K562 (cell line): ENCODE measurements around the gene NALCN. TPM values are rescaled to one million over a fixed set of nuclear protein-coding genes. Genes with fewer than 3 reads are reported as not detected.

Experiments
- ATAC-seq: fragments of 200-7000 bp; cut with Tn5 transposase; 3 replicates; pipeline ENCODE4 v1.9.1; 2020; ENCODE audit warnings: moderate library complexity
- BruUV-seq: library from RNA; stranded (reverse); fragments of 400-500 nt; replicated peaks from 2 replicates; lab custom pipeline; 2021; lab: Mats Ljungman, UMichigan
- CTCF ChIA-PET: fragments of 300-600 bp; formaldehyde crosslinking; extraction: SDS; loops from one replicate; lab custom pipeline; 2021; ENCODE audit warnings: low intra/inter-chr PET ratio; lab: Yijun Ruan, JAX
- POLR2A ChIA-PET: fragments of 300-600, 350-650 bp; sonication (Branson Sonifier 250); formaldehyde crosslinking; extraction: SDS; loops from one replicate; lab custom pipeline; 2021; ENCODE audit warnings: antibody characterized with exemption, inconsistent platforms; lab: Yijun Ruan, JAX
- DNase-seq, 4 experiments: peaks; one replicate each; pipeline versions ENCODE4 v3.0.0 to v3.0.0-alpha.2; 2011 to 2018; ENCODE audit warnings: low spot score in 3 of 4, mixed read lengths in 3 of 4; ENCODE audit errors: extremely low read depth in 1 of 4
- FAIRE-seq: peaks from 2 replicates; lab custom pipeline; 2011; peaks lifted over from hg19 to GRCh38; lab: Jason Lieb, UNC
- H2AFZ ChIP-seq: 2 replicates; pipeline ENCODE4 v1.6.0; 2011; ENCODE audit warnings: low read depth, low read length, control low read depth, inconsistent platforms
- H3K27ac ChIP-seq: fragments of 200-600 bp; 3 replicates; pipeline ENCODE4 v1.8.0; 2011; ENCODE audit warnings: low read depth, mild to moderate bottlenecking, control low read depth, inconsistent platforms, low read length, moderate library complexity, mixed read lengths; ENCODE audit errors: extremely low read depth
- H3K27me3 ChIP-seq, 2 experiments: fragments of 300-600 bp in 1 of 2; 2 replicates in 1 of 2; 3 replicates in 1 of 2; pipeline versions ENCODE4 v1.6.0 to v1.8.0; 2011; ENCODE audit warnings: inconsistent platforms in 2 of 2, low read length in 2 of 2, mild to moderate bottlenecking in 1 of 2, mixed read lengths in 1 of 2, moderate library complexity in 1 of 2; ENCODE audit not compliant: control insufficient read depth in 2 of 2, insufficient read depth in 2 of 2
- H3K36me3 ChIP-seq: fragments of 300-600 bp; 3 replicates; pipeline ENCODE4 v1.8.0; 2011; ENCODE audit warnings: mild to moderate bottlenecking, low read length, inconsistent platforms; ENCODE audit not compliant: control insufficient read depth, insufficient read depth
- H3K4me1 ChIP-seq, 2 experiments: fragments of 200-600 bp in 1 of 2; replicated peaks in 1 of 2; 2 replicates in 1 of 2; 3 replicates in 1 of 2; pipeline versions ENCODE4 v1.5.1 to v1.8.0; 2011; ENCODE audit warnings: inconsistent platforms in 2 of 2, low read length in 2 of 2, mild to moderate bottlenecking in 1 of 2, mixed read lengths in 1 of 2, moderate library complexity in 1 of 2; ENCODE audit not compliant: control insufficient read depth in 2 of 2, insufficient read depth in 2 of 2
- H3K4me2 ChIP-seq: 2 replicates; pipeline ENCODE4 v1.6.1; 2011; ENCODE audit warnings: low read length, control low read depth, inconsistent platforms, mixed read lengths; ENCODE audit not compliant: insufficient read depth
- H3K4me3 ChIP-seq: fragments of 200-600 bp; sonication (generic), shearing (Covaris generic); 2 replicates; pipeline ENCODE4 v1.5.1; 2016; ENCODE audit warnings: control low read depth, inconsistent platforms
- H3K79me2 ChIP-seq: fragments of 200-600 bp; 3 replicates; pipeline ENCODE4 v1.8.0; 2011; ENCODE audit warnings: low read length, inconsistent platforms; ENCODE audit not compliant: control insufficient read depth, insufficient read depth
- H3K9ac ChIP-seq, 2 experiments: 2 replicates each; pipeline versions ENCODE4 v1.6.0 to v1.6.1; 2011; ENCODE audit warnings: low read depth in 2 of 2, low read length in 2 of 2, control low read depth in 1 of 2, inconsistent platforms in 1 of 2, mild to moderate bottlenecking in 1 of 2, mixed read lengths in 1 of 2; ENCODE audit not compliant: insufficient read depth in 1 of 2
- H3K9me1 ChIP-seq: one replicate; pipeline ENCODE4 v1.6.0; 2011; ENCODE audit warnings: inconsistent platforms, mild to moderate bottlenecking, low read length, moderate library complexity; ENCODE audit not compliant: control insufficient read depth, insufficient read depth
- H3K9me3 ChIP-seq: replicated peaks from 2 replicates; pipeline ENCODE4 v1.5.1; 2011; ENCODE audit warnings: low read depth, low read length, inconsistent platforms; ENCODE audit not compliant: control insufficient read depth, insufficient read depth
- H4K20me1 ChIP-seq: replicated peaks from 2 replicates; pipeline ENCODE4 v1.6.1; 2011; ENCODE audit warnings: low read length, inconsistent platforms, mixed read lengths; ENCODE audit not compliant: control insufficient read depth, insufficient read depth
- CCNT2 ChIP-seq: IDR thresholded peaks from 2 replicates; pipeline ENCODE4 v1.6.1; 2011; ENCODE audit warnings: borderline replicate concordance, low read depth, mild to moderate bottlenecking, moderate library complexity, mixed read lengths, low read length; ENCODE audit not compliant: insufficient read length; ENCODE audit errors: extremely low read depth
- ETV1 ChIP-seq: fragments of 450-650 bp; conservative IDR thresholded peaks from 2 replicates; pipeline ENCODE4 v1.6.1; 2016; ENCODE audit warnings: missing genetic modification characterization, control low read depth, low read depth, missing compliant biosample characterization
- HMGN3 ChIP-seq: IDR thresholded peaks from 2 replicates; pipeline ENCODE4 v1.6.1; 2011; ENCODE audit warnings: borderline replicate concordance, low read depth, mild to moderate bottlenecking, mixed read lengths, low read length; ENCODE audit not compliant: insufficient read length; ENCODE audit errors: extremely low read depth
- IFI16 ChIP-seq: fragments of 250-450 bp; sonication (Bioruptor Pico); IDR thresholded peaks from 2 replicates; pipeline ENCODE4 v2.1.2; 2022; ENCODE audit warnings: mild to moderate bottlenecking, inconsistent platforms
- MCM2 ChIP-seq: fragments of 450-650 bp; IDR thresholded peaks from 2 replicates; pipeline ENCODE4 v1.6.1; 2017; ENCODE audit warnings: low read depth, mild to moderate bottlenecking
- NCOR1 ChIP-seq: fragments of 450-650 bp; IDR thresholded peaks from 2 replicates; pipeline ENCODE4 v1.6.1; 2016; ENCODE audit warnings: mild to moderate bottlenecking, moderate library complexity
- U2AF2 ChIP-seq: fragments of 200-400 bp; formaldehyde crosslinking; optimal IDR thresholded peaks from 2 replicates; pipeline ENCODE3; 2017; ENCODE audit warnings: low read depth, mild to moderate bottlenecking, low read length
- ZNF347 ChIP-seq: fragments of 450-650 bp; formaldehyde crosslinking; IDR thresholded peaks from 2 replicates; pipeline ENCODE4 v1.4.0; 2020; ENCODE audit warnings: low read depth, mild to moderate bottlenecking, moderate library complexity
- ZNF707 ChIP-seq: fragments of 250-450 bp; sonication (Bioruptor Pico); conservative IDR thresholded peaks from 2 replicates; pipeline ENCODE4 v1.8.0; 2022; ENCODE audit warnings: inconsistent platforms, mild to moderate bottlenecking, moderate library complexity
- WGBS: fragments of 100-300 bp; shearing (Covaris generic); methylation state at CpG from one replicate; pipeline ENCODE4 v1.1.6; 2016; ENCODE audit warnings: low coverage, mixed read lengths; ENCODE audit not compliant: insufficient coverage; ENCODE audit errors: missing lambda C conversion rate; 5-methylcytosine and 5-hydroxymethylcytosine counted together
- in situ Hi-C: fragments of 300-500 bp; cut with MboI; formaldehyde crosslinking; loops from 4 replicates; pipeline ENCODE4 v1.15.0; 2018; ENCODE audit warnings: inconsistent platforms, mixed read lengths
- intact Hi-C: fragments of 100-400 bp; cut with micrococcal nuclease; formaldehyde crosslinking; loops from 2 replicates; pipeline ENCODE4 v1.14.2; 2022
- polyA plus RNA-seq, 8 experiments: library from polyadenylated mRNA; depleted of rRNA in 4 of 8; stranded (reverse) in 5 of 8; unstranded in 3 of 8; fragments of >200 nt; fragmentation: Nextera tagmentation in 2 of 8; fragmentation: Illumina TruSeq in 1 of 8; extraction: Ambion mirVana in 2 of 8; extraction: Trizol in 1 of 8; gene quantifications; 2 replicates each; pipeline versions ENCODE4 v1.2.1 to v1.2.3, GENCODE V29; 2011 to 2014; ENCODE audit warnings: inconsistent platforms in 1 of 8, missing spikeins in 1 of 8
- total RNA-seq, 7 experiments: library from RNA; depleted of rRNA in 6 of 7; stranded (reverse); fragments of >200 nt in 6 of 7; fragmentation: Illumina TruSeq in 2 of 7; extraction: Trizol in 2 of 7; gene quantifications; 2 replicates each; pipeline versions ENCODE4 v1.2.1 to v1.2.3, GENCODE V29; 2011 to 2021; ENCODE audit warnings: low replicate concordance in 1 of 7
- TF ChIP-seq, protein P1 (sequence below): fragments of 200-800 bp; sonication (Bioruptor generic); IDR thresholded peaks from 2 replicates; pipeline ENCODE4 v1.6.1; 2016; ENCODE audit warnings: missing genetic modification characterization, missing compliant biosample characterization

NALCN gene
- total and polyA plus RNA-seq, 9 of the 15 experiments (the other 6 are each of a cell fraction or from before 2014, with no cell fraction given), result not detected

DNA sequence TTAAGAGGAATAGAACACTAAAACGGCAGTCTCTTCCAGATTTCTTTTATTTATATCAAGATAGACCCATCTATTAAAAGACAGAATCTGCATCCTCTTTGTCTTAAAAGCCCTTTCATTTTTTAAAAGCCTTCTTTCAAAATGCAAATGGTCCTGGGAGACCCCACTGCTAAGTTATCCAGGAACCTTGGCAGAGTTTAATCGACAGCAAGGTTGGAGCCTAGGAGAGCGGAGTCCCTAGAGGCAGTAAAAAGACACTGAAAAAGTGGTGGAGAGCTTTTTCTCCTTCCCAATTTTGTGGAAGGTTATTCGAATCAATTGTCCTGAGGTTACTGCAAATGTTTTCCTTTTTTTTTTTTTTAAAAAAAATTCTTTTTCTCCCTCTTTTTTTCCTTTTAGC is 294.7 kb downstream of the NALCN start:
- CTCF ChIA-PET, result interaction anchor here (0.7 kb wide), 1 partner anchor 190 kb away, joined by 4 read pairs; no protein-coding TSS in a partner anchor
- in situ Hi-C loops, result loop anchor here (25.0 kb wide), 1 partner anchor 559 kb away; no protein-coding TSS in a partner anchor
- ATAC-seq (no peak), DNase-seq (no peak), FAIRE-seq (no peak)
- H2AFZ ChIP-seq, result no peak overlapping the region
- no peaks in the 10 kb centered on the region for H3K4me1 ChIP-seq
- BruUV-seq, result no TSS peak
- POLR2A ChIA-PET, result no interaction called here
- no peaks in the 10 kb centered on the region for H4K20me1 ChIP-seq
- H3K9ac ChIP-seq, result no peak overlapping the region
- no peaks in the 10 kb centered on the region for H3K36me3 ChIP-seq
- no peaks in the 10 kb centered on the region for H3K9me3 ChIP-seq
- no peaks in the 10 kb centered on the region for H3K27me3 ChIP-seq
- H3K9me1 ChIP-seq, result no peaks in the 10 kb centered on the region
- no peaks in the 10 kb centered on the region for H3K79me2 ChIP-seq
- no peak overlapping the region for H3K27ac ChIP-seq
- H3K4me2 ChIP-seq, result no peak overlapping the region
- TF ChIP-seq ETV1 (tag) (no peak), ZNF347 (no peak), HMGN3 (no peak), NCOR1 (no peak), CCNT2 (no peak), IFI16 (no peak), ZNF707 (CRISPR knock-in tag) (no peak), MCM2 (no peak), U2AF2 (no peak)
- TF ChIP-seq, protein P1, sequence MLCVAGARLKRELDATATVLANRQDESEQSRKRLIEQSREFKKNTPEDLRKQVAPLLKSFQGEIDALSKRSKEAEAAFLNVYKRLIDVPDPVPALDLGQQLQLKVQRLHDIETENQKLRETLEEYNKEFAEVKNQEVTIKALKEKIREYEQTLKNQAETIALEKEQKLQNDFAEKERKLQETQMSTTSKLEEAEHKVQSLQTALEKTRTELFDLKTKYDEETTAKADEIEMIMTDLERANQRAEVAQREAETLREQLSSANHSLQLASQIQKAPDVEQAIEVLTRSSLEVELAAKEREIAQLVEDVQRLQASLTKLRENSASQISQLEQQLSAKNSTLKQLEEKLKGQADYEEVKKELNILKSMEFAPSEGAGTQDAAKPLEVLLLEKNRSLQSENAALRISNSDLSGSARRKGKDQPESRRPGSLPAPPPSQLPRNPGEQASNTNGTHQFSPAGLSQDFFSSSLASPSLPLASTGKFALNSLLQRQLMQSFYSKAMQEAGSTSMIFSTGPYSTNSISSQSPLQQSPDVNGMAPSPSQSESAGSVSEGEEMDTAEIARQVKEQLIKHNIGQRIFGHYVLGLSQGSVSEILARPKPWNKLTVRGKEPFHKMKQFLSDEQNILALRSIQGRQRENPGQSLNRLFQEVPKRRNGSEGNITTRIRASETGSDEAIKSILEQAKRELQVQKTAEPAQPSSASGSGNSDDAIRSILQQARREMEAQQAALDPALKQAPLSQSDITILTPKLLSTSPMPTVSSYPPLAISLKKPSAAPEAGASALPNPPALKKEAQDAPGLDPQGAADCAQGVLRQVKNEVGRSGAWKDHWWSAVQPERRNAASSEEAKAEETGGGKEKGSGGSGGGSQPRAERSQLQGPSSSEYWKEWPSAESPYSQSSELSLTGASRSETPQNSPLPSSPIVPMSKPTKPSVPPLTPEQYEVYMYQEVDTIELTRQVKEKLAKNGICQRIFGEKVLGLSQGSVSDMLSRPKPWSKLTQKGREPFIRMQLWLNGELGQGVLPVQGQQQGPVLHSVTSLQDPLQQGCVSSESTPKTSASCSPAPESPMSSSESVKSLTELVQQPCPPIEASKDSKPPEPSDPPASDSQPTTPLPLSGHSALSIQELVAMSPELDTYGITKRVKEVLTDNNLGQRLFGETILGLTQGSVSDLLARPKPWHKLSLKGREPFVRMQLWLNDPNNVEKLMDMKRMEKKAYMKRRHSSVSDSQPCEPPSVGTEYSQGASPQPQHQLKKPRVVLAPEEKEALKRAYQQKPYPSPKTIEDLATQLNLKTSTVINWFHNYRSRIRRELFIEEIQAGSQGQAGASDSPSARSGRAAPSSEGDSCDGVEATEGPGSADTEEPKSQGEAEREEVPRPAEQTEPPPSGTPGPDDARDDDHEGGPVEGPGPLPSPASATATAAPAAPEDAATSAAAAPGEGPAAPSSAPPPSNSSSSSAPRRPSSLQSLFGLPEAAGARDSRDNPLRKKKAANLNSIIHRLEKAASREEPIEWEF (CRISPR knock-in tag), result no peak
- no peak overlapping the region for H3K4me3 ChIP-seq
- intact Hi-C loops, result loop anchor here (10.0 kb wide), 1 partner anchor 397 kb away; no protein-coding TSS in a partner anchor
- 0% methylated on average over 4 of the region's 4 CpGs for WGBS
